ENCODE data around the gene MT4.

The MT4 gene

DNA sequence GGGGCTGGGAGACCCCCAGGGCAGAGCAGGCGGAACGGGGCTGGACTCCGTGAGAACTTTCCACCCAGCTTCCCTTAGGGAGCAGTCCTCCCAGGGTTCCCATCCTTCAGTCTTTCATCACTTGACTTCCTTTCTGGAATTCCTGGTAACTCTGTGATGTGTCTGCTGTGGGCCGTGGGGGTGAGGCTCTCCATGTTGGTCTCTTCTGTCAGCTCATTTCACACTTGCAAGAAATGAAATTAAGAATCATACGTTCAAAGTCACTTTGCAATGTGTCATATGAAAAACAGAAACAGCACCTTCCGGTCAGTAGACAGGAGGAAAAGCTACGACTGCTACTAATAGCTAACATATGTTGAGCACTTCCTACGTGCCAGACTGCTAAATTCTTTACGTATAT, 39.6 kb upstream of the MT4 start:
- no peaks in the 10 kb centered on the region for H3K36me3 ChIP-seq (ENCODE audit: low read length)
- no peak overlapping the region for H3K9ac ChIP-seq (ENCODE audit: low read length)
- H3K4me3 ChIP-seq (ENCODE audit: insufficient read depth, low read length, poor library complexity, severe bottlenecking): no peak overlapping the region
- H3F3A ChIP-seq (ENCODE audit: insufficient read depth): no peaks in the 10 kb centered on the region
- H3K9me2 ChIP-seq (replicated peaks; ENCODE audit: insufficient read depth, low read length): no peaks in the 10 kb centered on the region
- H2AFZ ChIP-seq (ENCODE audit: low read depth, low read length, severe bottlenecking): no peak overlapping the region
- H3K27ac ChIP-seq (ENCODE audit: low read depth, low read length): no peak overlapping the region
- no peak overlapping the region for H3K4me2 ChIP-seq (ENCODE audit: low read depth, low read length, poor library complexity, severe bottlenecking)
- H3K27me3 ChIP-seq (ENCODE audit: low read length): no peaks in the 10 kb centered on the region
- no peaks in the 10 kb centered on the region for H4K20me1 ChIP-seq (ENCODE audit: low read depth, low read length)
- no peaks in the 10 kb centered on the region for H3K79me2 ChIP-seq (ENCODE audit: insufficient read depth, low read length)
- no peak for TF ChIP-seq EZH2phosphoT487 (conservative IDR thresholded peaks at IDR 0.05; ENCODE audit: low read length)
- TF ChIP-seq, protein P1, sequence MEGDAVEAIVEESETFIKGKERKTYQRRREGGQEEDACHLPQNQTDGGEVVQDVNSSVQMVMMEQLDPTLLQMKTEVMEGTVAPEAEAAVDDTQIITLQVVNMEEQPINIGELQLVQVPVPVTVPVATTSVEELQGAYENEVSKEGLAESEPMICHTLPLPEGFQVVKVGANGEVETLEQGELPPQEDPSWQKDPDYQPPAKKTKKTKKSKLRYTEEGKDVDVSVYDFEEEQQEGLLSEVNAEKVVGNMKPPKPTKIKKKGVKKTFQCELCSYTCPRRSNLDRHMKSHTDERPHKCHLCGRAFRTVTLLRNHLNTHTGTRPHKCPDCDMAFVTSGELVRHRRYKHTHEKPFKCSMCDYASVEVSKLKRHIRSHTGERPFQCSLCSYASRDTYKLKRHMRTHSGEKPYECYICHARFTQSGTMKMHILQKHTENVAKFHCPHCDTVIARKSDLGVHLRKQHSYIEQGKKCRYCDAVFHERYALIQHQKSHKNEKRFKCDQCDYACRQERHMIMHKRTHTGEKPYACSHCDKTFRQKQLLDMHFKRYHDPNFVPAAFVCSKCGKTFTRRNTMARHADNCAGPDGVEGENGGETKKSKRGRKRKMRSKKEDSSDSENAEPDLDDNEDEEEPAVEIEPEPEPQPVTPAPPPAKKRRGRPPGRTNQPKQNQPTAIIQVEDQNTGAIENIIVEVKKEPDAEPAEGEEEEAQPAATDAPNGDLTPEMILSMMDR (IDR thresholded peaks at IDR 0.05; ENCODE audit: insufficient read depth, low read length, poor library complexity, severe bottlenecking): no peak
- H3K9me3 ChIP-seq (ENCODE audit: insufficient read depth, low read length): no peaks in the 10 kb centered on the region

DNA sequence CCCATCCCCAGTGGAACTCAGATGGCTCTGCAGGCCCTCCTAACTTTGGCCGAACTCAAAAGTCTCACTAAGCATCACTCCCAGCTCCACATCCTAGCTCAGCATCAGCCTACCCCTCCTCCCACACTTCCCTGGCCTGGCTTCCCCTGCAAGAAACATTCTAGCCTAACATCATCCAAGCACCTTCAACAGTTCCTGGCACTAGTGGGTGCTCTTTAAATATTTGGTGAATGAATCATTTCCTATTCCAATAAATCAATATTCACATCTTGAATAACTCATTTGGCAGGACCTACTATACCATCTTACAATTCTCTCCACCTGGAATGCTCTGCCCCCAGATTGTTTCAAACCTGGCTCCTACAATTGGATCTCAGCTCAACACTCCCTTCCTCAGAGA, 34.0 kb upstream of the MT4 start:
- Histone ChIP-seq H3K27me3 (ENCODE audit: low read length) (no peaks in the 10 kb centered on the region), H3K9me2 (replicated peaks; ENCODE audit: insufficient read depth, low read length) (no peaks in the 10 kb centered on the region), H3K27ac (ENCODE audit: low read depth, low read length) (no peak overlapping the region), H3F3A (ENCODE audit: insufficient read depth) (no peaks in the 10 kb centered on the region), H2AFZ (ENCODE audit: low read depth, low read length, severe bottlenecking) (no peak overlapping the region), H4K20me1 (ENCODE audit: low read depth, low read length) (no peaks in the 10 kb centered on the region), H3K36me3 (ENCODE audit: low read length) (no peaks in the 10 kb centered on the region), H3K9me3 (ENCODE audit: insufficient read depth, low read length) (no peaks in the 10 kb centered on the region), H3K4me2 (ENCODE audit: low read depth, low read length, poor library complexity, severe bottlenecking) (no peak overlapping the region), H3K9ac (ENCODE audit: low read length) (no peak overlapping the region), H3K79me2 (ENCODE audit: insufficient read depth, low read length) (no peaks in the 10 kb centered on the region), H3K4me3 (ENCODE audit: insufficient read depth, low read length, poor library complexity, severe bottlenecking) (no peak overlapping the region)
- TF ChIP-seq EZH2phosphoT487 (conservative IDR thresholded peaks at IDR 0.05; ENCODE audit: low read length): no peak
- TF ChIP-seq, protein P1 (IDR thresholded peaks at IDR 0.05; ENCODE audit: insufficient read depth, low read length, poor library complexity, severe bottlenecking): no peak

DNA sequence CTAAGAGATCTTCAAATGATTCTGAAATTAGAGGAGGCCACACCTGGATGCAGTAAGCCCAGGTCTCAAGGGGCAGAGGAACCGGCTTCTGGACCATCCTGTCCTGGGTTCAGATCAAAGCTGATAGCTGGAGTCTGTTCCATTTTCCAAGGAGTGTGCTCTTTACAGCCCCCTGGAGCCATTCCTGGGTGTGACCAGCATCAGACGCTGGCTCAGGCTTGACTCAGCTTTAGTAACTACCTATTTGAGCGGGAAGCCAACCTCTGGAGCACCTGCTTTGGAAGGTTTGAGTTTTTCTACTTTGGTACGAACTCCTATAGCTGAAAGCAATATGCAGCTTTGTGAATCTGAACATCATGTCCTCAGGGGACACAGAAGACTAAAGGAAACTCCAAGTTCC, 32.2 kb upstream of the MT4 start:
- no peaks in the 10 kb centered on the region for H3K9me3 ChIP-seq (ENCODE audit: insufficient read depth, low read length)

More for the DNA sequence above, 32.2 kb upstream of the MT4 start:
- Histone ChIP-seq H3F3A (ENCODE audit: insufficient read depth) (no peaks in the 10 kb centered on the region), H3K9ac (ENCODE audit: low read length) (no peak overlapping the region), H3K79me2 (ENCODE audit: insufficient read depth, low read length) (no peaks in the 10 kb centered on the region), H3K9me2 (replicated peaks; ENCODE audit: insufficient read depth, low read length) (no peaks in the 10 kb centered on the region), H2AFZ (ENCODE audit: low read depth, low read length, severe bottlenecking) (no peak overlapping the region), H3K4me3 (ENCODE audit: insufficient read depth, low read length, poor library complexity, severe bottlenecking) (no peak overlapping the region), H3K27me3 (ENCODE audit: low read length) (no peaks in the 10 kb centered on the region), H3K36me3 (ENCODE audit: low read length) (no peaks in the 10 kb centered on the region), H3K4me2 (ENCODE audit: low read depth, low read length, poor library complexity, severe bottlenecking) (no peak overlapping the region), H3K27ac (ENCODE audit: low read depth, low read length) (no peak overlapping the region), H4K20me1 (ENCODE audit: low read depth, low read length) (no peaks in the 10 kb centered on the region)
- TF ChIP-seq, protein P1 (IDR thresholded peaks at IDR 0.05; ENCODE audit: insufficient read depth, low read length, poor library complexity, severe bottlenecking): no peak
- TF ChIP-seq EZH2phosphoT487 (conservative IDR thresholded peaks at IDR 0.05; ENCODE audit: low read length): no peak
